K562 (cell line): ENCODE results near the gene DMXL1. TPM values are rescaled to one million over a fixed set of nuclear protein-coding genes. Genes with fewer than 3 reads are reported as not detected.

ENCODE experiments used
- ATF2 ChIP-seq: sonication (generic); formaldehyde crosslinking; IDR thresholded peaks from 2 replicates; pipeline ENCODE4 v1.8.1; 2022; ENCODE audit warnings: missing genetic modification reagents
- BRCA1 ChIP-seq, 2 experiments: fragments of 450-650 bp in 1 of 2; sonication (generic) in 1 of 2; formaldehyde crosslinking in 1 of 2; IDR thresholded peaks; 2 replicates each; pipeline versions ENCODE4 v1.5.0 to v1.6.1; 2017 to 2020; ENCODE audit warnings: mild to moderate bottlenecking in 1 of 2, missing genetic modification reagents in 1 of 2
- CAMTA2 ChIP-seq: fragments of 250-450 bp; sonication (Bioruptor Pico); conservative IDR thresholded peaks from 2 replicates; pipeline ENCODE4 v1.5.1; 2022
- HDGF ChIP-seq: fragments of 450-650 bp; IDR thresholded peaks from 2 replicates; pipeline ENCODE4 v1.6.1; 2016
- LCOR ChIP-seq: sonication (generic); formaldehyde crosslinking; IDR thresholded peaks from 2 replicates; pipeline ENCODE4 v1.8.0; 2022; ENCODE audit warnings: mild to moderate bottlenecking, missing genetic modification reagents
- RAD21 ChIP-seq, 2 experiments: fragments of 250-450 bp in 1 of 2; fragments of 450-650 bp in 1 of 2; sonication (Bioruptor Pico) in 1 of 2; formaldehyde crosslinking in 1 of 2; IDR thresholded peaks in 1 of 2; conservative IDR thresholded peaks in 1 of 2; 2 replicates each; pipeline versions ENCODE4 v1.4.0 to v1.8.0; 2020 to 2022; ENCODE audit warnings: mild to moderate bottlenecking in 2 of 2, moderate library complexity in 1 of 2
- REST ChIP-seq, 2 experiments: fragments of 450-650 bp; formaldehyde crosslinking in 1 of 2; IDR thresholded peaks; 2 replicates each; pipeline versions ENCODE4 v1.4.0 to v1.6.1; 2014 to 2020; ENCODE audit warnings: mild to moderate bottlenecking in 2 of 2, borderline replicate concordance in 1 of 2, low read depth in 1 of 2
- SIX5 ChIP-seq, 2 experiments: IDR thresholded peaks; 2 replicates each; pipeline ENCODE4 v1.6.1; 2011; ENCODE audit warnings: low read length in 2 of 2, borderline replicate concordance in 1 of 2, low read depth in 1 of 2, mild to moderate bottlenecking in 1 of 2, moderate library complexity in 1 of 2; ENCODE audit not compliant: insufficient read depth in 1 of 2
- SNAPC5 ChIP-seq: fragments of 250-450 bp; sonication (Bioruptor Pico); IDR thresholded peaks from 2 replicates; pipeline ENCODE4 v1.8.0; 2021; ENCODE audit warnings: moderate library complexity, mild to moderate bottlenecking, inconsistent platforms
- SP1 ChIP-seq: sonication (generic); formaldehyde crosslinking; IDR thresholded peaks from 2 replicates; pipeline ENCODE4 v1.8.1; 2022; ENCODE audit warnings: mild to moderate bottlenecking, missing genetic modification reagents
- SRF ChIP-seq, 2 experiments: fragments of 250-450, 450-650 bp in 1 of 2; sonication (Bioruptor Pico) in 1 of 2; sonication (generic) in 1 of 2; formaldehyde crosslinking; IDR thresholded peaks; 2 replicates each; pipeline versions ENCODE4 v1.5.0 to v1.5.1; 2020 to 2022; ENCODE audit warnings: mild to moderate bottlenecking in 1 of 2, missing genetic modification reagents in 1 of 2
- ZBTB49 ChIP-seq: sonication (generic); formaldehyde crosslinking; IDR thresholded peaks from 2 replicates; pipeline ENCODE4 v1.8.0; 2022; ENCODE audit warnings: missing genetic modification reagents, mild to moderate bottlenecking, borderline replicate concordance
- ZKSCAN1 ChIP-seq: fragments of 150-350 bp; IDR thresholded peaks from 2 replicates; pipeline ENCODE4 v1.6.1; 2016; ENCODE audit warnings: low read depth, low read length
- ZNF282 ChIP-seq: sonication (generic); formaldehyde crosslinking; IDR thresholded peaks from 2 replicates; pipeline ENCODE4 v1.8.1; 2023; ENCODE audit warnings: missing genetic modification reagents
- polyA plus RNA-seq, 8 experiments: library from polyadenylated mRNA; depleted of rRNA in 4 of 8; stranded (reverse) in 5 of 8; unstranded in 3 of 8; fragments of >200 nt; fragmentation: Nextera tagmentation in 2 of 8; fragmentation: Illumina TruSeq in 1 of 8; extraction: Ambion mirVana in 2 of 8; extraction: Trizol in 1 of 8; gene quantifications; 2 replicates each; pipeline versions ENCODE4 v1.2.1 to v1.2.3, GENCODE V29; 2011 to 2014; ENCODE audit warnings: inconsistent platforms in 1 of 8, missing spikeins in 1 of 8
- total RNA-seq, 7 experiments: library from RNA; depleted of rRNA in 6 of 7; stranded (reverse); fragments of >200 nt in 6 of 7; fragmentation: Illumina TruSeq in 2 of 7; extraction: Trizol in 2 of 7; gene quantifications; 2 replicates each; pipeline versions ENCODE4 v1.2.1 to v1.2.3, GENCODE V29; 2011 to 2021; ENCODE audit warnings: low replicate concordance in 1 of 7

The DMXL1 gene
- total and polyA plus RNA-seq, 9 of the 15 experiments (the other 6 are each of a cell fraction or from before 2014, with no cell fraction given), result 8.3 to 40.3 (median 30.6) TPM

- TF ChIP-seq REST (IDR thresholded peaks at IDR 0.05; ENCODE audit: borderline replicate concordance) (no peak), REST (CRISPR knock-in tag; IDR thresholded peaks at IDR 0.05; ENCODE audit: low read depth) (no peak), LCOR (CRISPR knock-in tag) (0 out of 2 replicates have a peak, but pooled peaks have one; percentile 66), SRF (CRISPR knock-in tag; IDR thresholded peaks at IDR 0.05) (no peak), BRCA1 (IDR thresholded peaks at IDR 0.05) (no peak), BRCA1 (CRISPR knock-in tag; IDR thresholded peaks at IDR 0.05) (no peak), RAD21 (CRISPR knock-in tag; conservative IDR thresholded peaks at IDR 0.05 in 1 of 2, IDR thresholded peaks at IDR 0.05 in 1 of 2) (no peak), ZBTB49 (no peak), SIX5 (IDR thresholded peaks at IDR 0.05; ENCODE audit: borderline replicate concordance in 1 of 2, insufficient read depth in 1 of 2, low read depth in 1 of 2, low read length in 2 of 2) (no peak), ZNF282 (CRISPR knock-in tag) (no peak), ZKSCAN1 (no peak), SP1 (CRISPR knock-in tag) (peak; percentile 27; the same call in 1 of the 2 replicates), SNAPC5 (no peak), ATF2 (CRISPR knock-in tag) (no peak), HDGF (no peak), CAMTA2 (no peak)
These were observed 11.1 kb upstream of the DMXL1 start (continued) for GRCh38 chr5:119059740-119060255.
